Karpas-422 (cell line): ENCODE data around the gene NBPF1. TPM values are rescaled to one million over a fixed set of nuclear protein-coding genes. Genes with fewer than 3 reads are reported as not detected.
"Not testable (repeated sequence)": the region's sequence is repeated elsewhere in the genome, so short reads cannot be mapped to it uniquely, and the experiment has no call there.

Experiments
- DNase-seq: peaks from one replicate; pipeline ENCODE4 v3.0.0-alpha.2; 2015
- H2AFZ ChIP-seq: fragments of 200-600 bp; sonication (generic); 2 replicates; pipeline ENCODE4 v1.6.1; 2014; ENCODE audit warnings: antibody characterized with exemption, low read length, mixed read lengths
- H3K27ac ChIP-seq: fragments of 200-600 bp; sonication (generic); 2 replicates; pipeline ENCODE4 v1.5.1; 2014; ENCODE audit warnings: mild to moderate bottlenecking, low read length, moderate library complexity
- H3K27me3 ChIP-seq: fragments of 200-600 bp; sonication (generic); 2 replicates; pipeline ENCODE4 v1.6.1; 2014; ENCODE audit warnings: low read length, mixed read lengths
- H3K36me3 ChIP-seq: fragments of 200-600 bp; sonication (generic); 2 replicates; pipeline ENCODE4 v1.6.1; 2014; ENCODE audit warnings: low read length, mixed read lengths; ENCODE audit not compliant: insufficient read depth
- H3K4me1 ChIP-seq: fragments of 200-600 bp; sonication (generic); 2 replicates; pipeline ENCODE4 v1.6.1; 2014; ENCODE audit warnings: mild to moderate bottlenecking, low read length, mixed read lengths
- H3K4me2 ChIP-seq: fragments of 200-600 bp; sonication (generic); 2 replicates; pipeline ENCODE4 v1.6.1; 2014; ENCODE audit warnings: low read length, low read depth, mild to moderate bottlenecking; ENCODE audit not compliant: poor library complexity, severe bottlenecking
- H3K4me3 ChIP-seq: fragments of 200-600 bp; sonication (generic); 2 replicates; pipeline ENCODE4 v1.5.1; 2014; ENCODE audit warnings: mild to moderate bottlenecking, antibody characterized with exemption, low read length, mixed read lengths
- H3K79me2 ChIP-seq: fragments of 200-600 bp; sonication (generic); 2 replicates; pipeline ENCODE4 v1.6.1; 2014; ENCODE audit warnings: mild to moderate bottlenecking, low read length, mixed read lengths
- H3K9ac ChIP-seq: fragments of 200-600 bp; sonication (generic); 2 replicates; pipeline ENCODE4 v1.6.0; 2014; ENCODE audit warnings: low read length
- H3K9me2 ChIP-seq: fragments of 200-600 bp; sonication (generic), shearing (Covaris generic); replicated peaks from 2 replicates; pipeline ENCODE4 v1.6.0; 2014; ENCODE audit warnings: mild to moderate bottlenecking, low read length, moderate library complexity; ENCODE audit not compliant: insufficient read depth
- H3K9me3 ChIP-seq: fragments of 300-700, 200-600 bp; sonication (generic); 2 replicates; pipeline ENCODE4 v1.6.1; 2014; ENCODE audit warnings: low read length, mixed read lengths
- H4K20me1 ChIP-seq: fragments of 200-600 bp; sonication (generic); 2 replicates; pipeline ENCODE4 v1.6.1; 2014; ENCODE audit warnings: mild to moderate bottlenecking, antibody characterized with exemption, low read length, low read depth; ENCODE audit not compliant: insufficient read depth
- total RNA-seq: library from RNA; depleted of rRNA; stranded (reverse); fragments of >200 nt; shearing (Covaris generic); gene quantifications from 2 replicates; pipeline ENCODE4 v1.2.3, GENCODE V29; 2014; ENCODE audit warnings: low replicate concordance

NBPF1 gene
- total RNA-seq, 1 experiment from 2014 or later, result 18.4 TPM

DNA sequence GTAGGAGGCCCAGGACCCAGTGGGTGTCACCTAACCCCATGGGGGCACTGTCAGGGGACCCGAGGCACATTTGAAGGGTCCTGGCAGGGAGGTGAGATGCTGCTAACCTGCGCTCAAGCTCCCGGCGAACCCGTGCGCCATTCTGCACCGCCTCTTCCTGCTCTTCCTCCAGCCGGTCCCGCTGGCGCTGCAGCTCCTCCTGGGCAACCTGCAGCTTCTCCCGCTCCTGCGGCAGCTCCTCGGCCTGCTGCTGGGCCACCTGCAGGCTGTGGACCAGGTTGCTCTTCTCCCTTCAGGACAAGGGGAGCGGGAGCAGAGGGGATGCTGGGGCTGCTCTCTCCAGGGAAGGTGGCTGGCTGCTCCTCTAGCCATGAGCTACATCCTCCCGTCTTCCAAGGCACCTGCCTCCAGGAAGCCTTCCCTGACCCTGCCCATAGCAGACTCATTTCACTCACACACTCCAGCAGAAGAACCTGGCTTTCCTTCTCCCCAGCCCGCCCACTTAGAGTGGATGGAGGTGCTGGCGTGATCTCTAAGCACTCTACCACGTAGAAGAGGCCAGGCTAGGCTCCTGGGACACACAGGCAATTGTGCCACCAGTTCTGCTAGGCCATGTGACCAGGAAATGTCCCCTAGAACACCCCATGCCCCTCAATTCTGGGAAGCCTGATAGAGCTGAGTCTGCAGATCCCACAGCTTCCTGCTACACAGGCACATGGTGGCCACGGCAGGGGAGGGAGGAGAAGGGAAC lies 15.2 kb upstream of the NBPF1 start:
- H3K4me2 ChIP-seq, result no peak overlapping the region
- no peaks in the 10 kb centered on the region for H3K9me2 ChIP-seq
- peaks cover 10% of the 10 kb centered on the region for H3K4me1 ChIP-seq
- no peak overlapping the region for H3K27ac ChIP-seq
- H3K36me3 ChIP-seq, result no peaks in the 10 kb centered on the region
- no peaks in the 10 kb centered on the region for H3K9me3 ChIP-seq
- no peak overlapping the region for H2AFZ ChIP-seq
- DNase-seq, result no peak
- H3K4me3 ChIP-seq, result no peak overlapping the region
- no peaks in the 10 kb centered on the region for H4K20me1 ChIP-seq
- no peaks in the 10 kb centered on the region for H3K79me2 ChIP-seq
- H3K27me3 ChIP-seq, result no peaks in the 10 kb centered on the region
- H3K9ac ChIP-seq, result no peak overlapping the region

DNA sequence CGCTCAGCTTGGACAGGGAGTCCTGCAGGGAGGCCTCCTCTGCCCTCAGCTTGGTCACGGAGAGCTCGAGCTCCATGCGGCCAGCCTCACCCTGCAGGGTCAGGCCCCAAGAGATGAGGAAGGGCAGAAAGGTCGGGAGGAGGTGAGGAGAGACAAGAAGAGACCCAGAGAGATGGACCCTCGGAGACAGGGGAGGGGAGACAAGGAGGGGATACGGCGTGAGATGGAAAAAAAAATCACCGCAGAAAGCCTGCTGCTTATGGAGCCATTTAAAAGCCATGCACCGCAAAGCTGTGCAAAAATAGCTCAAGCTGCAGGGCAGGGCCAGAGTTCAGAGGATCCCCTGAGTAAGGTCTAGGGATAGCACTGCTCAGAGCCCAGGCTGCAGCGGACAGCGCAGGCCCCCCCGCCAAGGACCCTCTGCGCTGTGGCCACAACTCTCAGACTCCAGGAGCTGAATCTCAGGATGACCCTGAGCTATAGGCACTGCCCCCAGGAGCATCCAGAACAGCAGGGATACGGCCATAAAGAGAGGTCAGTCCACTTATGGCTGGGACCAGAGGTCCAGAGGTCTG lies 13.1 kb upstream of the NBPF1 start:
- not testable (repeated sequence) for H3K36me3 ChIP-seq, H3K4me2 ChIP-seq, H3K4me1 ChIP-seq, H3K79me2 ChIP-seq, H4K20me1 ChIP-seq, H3K9me2 ChIP-seq, DNase-seq, H3K27ac ChIP-seq, H3K4me3 ChIP-seq, H3K27me3 ChIP-seq, H3K9ac ChIP-seq, H2AFZ ChIP-seq, H3K9me3 ChIP-seq

DNA sequence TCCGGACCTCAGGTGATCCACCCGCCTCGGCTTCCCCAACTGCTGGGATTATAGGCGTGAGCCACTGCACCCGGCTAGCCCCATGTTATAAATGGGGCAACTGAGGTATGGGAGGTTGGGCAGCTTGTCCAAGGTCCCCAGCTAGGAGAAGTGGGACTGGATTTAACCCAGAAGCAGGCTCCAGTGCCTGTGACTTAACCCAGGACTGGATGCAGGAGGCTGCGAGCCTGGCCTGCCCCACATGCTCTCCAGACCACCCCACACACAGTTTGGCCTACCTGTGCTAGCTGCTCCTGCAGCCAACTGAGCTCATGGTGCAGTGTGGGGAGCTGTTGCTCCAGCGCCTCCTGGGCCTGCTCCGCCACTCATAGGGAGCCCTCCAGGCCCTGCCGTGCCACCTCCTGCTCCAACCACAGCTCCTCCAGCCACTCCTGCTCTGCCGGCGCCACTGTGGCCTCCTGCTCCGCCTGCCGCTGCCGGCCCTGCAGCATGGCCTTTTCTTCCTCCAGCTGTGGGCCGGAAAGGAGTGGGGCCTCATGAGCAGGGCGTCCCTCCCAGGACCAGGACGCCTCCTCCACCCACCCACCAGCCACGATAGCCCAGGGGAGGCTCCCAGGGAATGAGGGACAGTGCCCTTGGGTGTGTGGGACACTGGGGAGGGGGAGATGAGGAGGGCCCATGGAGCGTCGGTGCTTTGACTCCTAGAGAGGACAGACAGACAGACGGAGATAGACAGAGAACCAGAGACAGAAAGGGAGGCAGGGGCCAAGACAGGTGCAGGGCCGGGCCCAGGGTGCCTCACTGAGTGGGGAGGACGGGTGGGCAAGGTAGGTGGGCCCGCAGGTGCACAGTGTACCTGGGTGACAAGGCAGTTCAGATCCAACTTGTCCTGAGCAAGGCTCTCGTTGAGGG lies 12.4 kb upstream of the NBPF1 start:
- peaks cover 10% of the 10 kb centered on the region for H3K4me1 ChIP-seq
- H3K79me2 ChIP-seq, result no peaks in the 10 kb centered on the region
- H3K9ac ChIP-seq, result no peak overlapping the region
- H3K4me3 ChIP-seq, result no peak overlapping the region
- H3K9me2 ChIP-seq, result no peaks in the 10 kb centered on the region
- H3K36me3 ChIP-seq, result no peaks in the 10 kb centered on the region
- no peak overlapping the region for H3K27ac ChIP-seq
- H2AFZ ChIP-seq, result no peak overlapping the region
- DNase-seq, result no peak
- no peaks in the 10 kb centered on the region for H3K27me3 ChIP-seq
- H3K9me3 ChIP-seq, result no peaks in the 10 kb centered on the region
- H4K20me1 ChIP-seq, result no peaks in the 10 kb centered on the region
- no peak overlapping the region for H3K4me2 ChIP-seq

DNA sequence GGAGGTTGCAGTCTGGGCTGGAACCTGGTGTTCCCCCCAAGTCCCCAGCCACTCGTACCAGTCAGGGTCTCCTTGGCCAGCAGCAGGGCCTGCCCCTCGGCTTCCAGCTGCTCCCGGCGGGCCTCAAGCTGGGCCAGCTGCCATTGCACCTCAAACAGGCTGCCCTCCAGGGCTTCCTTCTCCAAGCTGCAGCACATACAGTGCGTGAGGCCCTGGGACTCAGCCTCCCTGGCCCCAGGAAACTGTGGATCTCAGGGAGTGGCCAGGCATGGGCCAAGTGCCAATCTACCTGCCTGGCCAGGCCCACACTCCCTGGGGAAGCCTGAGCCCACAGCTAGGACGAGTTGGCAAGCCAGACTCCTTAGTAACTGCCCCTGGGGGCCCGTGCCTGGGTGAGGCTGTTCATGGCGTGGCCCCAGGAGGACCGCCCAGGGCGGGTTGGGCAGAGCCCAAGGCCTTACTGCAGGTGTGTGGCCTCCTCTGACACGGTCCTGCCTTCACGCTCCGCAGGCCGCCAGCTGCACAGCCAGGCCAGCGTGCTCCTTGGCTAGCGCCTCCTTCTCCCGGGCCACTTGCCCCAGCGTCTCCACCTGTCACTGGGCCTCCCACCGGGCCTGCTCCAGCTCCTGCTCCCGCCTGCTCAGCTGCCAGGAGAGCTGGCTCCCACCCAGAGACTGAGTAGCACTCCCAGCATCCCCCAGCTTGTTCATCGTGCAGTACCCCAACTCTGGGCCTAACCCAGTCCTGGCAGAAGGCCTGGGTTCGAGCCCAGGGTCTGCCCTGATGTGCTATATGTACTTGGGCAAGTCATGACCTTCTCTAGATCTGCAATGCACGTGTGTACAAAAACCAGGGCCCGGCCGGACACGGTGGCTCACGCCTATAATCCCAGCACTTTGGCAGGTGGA lies 10.7 kb upstream of the NBPF1 start:
- peak overlapping the region; percentile 47 for H3K27ac ChIP-seq
- H3K9ac ChIP-seq, result peak overlapping the region; percentile 6; the same call in 1 of the 2 replicates
- not testable (repeated sequence) for H3K4me2 ChIP-seq, H4K20me1 ChIP-seq, H2AFZ ChIP-seq, H3K27me3 ChIP-seq, H3K36me3 ChIP-seq, H3K9me3 ChIP-seq, H3K4me1 ChIP-seq, H3K9me2 ChIP-seq, H3K79me2 ChIP-seq, H3K4me3 ChIP-seq
- peak; percentile 78 for DNase-seq

DNA sequence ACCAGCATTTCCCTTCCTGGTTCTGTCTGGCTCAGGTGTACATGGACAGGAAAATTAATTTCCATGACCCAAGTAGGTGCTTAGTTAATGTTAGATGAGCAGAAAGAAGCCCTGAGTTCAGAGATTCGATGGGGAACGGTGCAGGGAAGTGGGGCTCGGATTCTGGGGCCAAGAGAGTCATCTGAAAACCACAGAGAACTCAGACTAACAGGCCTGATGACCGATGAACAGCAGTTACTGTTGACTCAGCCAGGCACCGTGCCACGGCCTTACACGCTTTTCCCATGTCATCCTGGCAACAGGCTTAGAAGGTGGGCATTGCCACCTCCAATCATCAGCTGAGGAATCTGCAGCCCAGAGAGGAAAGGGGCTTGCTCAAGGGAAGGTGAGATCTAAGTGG lies 10.0 kb upstream of the NBPF1 start:
- H3K4me2 ChIP-seq, H3K9me3 ChIP-seq, H3K79me2 ChIP-seq, H3K9ac ChIP-seq, H4K20me1 ChIP-seq, H3K9me2 ChIP-seq, H3K4me1 ChIP-seq, H3K4me3 ChIP-seq, DNase-seq, H3K36me3 ChIP-seq, H2AFZ ChIP-seq, H3K27me3 ChIP-seq, H3K27ac ChIP-seq: not testable (repeated sequence)

DNA sequence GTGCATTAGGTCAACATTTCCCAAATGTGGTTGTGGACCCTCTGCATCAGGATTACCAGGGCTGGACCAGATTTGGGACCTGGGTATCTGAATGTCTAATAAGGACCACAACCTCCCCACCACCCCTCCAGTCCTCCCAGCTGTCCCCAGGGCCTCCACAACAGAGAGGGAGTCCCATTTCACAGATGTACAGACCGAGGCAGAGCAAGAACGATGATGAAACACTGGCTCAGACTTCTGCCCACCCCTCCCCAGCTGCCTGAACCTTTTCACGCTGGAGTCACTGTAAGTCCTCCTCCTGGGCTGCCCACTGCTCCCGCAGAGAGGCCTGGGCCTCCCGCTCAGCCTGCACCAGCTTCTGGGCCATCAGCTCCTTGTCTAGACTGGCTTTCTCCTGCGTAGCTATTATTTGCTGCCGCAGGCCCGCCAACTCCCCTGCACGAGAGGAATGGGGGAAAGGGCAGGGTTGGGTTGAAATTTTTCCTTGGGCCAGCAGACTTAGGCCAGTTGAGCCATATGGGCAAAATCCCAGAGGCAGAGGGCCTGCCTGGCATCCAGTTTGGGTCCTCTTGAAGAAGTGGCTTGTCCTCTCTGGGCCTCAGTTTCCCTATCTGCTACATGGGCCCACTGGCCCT lies 8.4 kb upstream of the NBPF1 start:
- DNase-seq, H3K36me3 ChIP-seq, H3K79me2 ChIP-seq, H3K4me3 ChIP-seq, H3K27ac ChIP-seq, H4K20me1 ChIP-seq, H3K9me2 ChIP-seq, H3K9ac ChIP-seq, H3K4me1 ChIP-seq, H3K4me2 ChIP-seq, H3K9me3 ChIP-seq, H2AFZ ChIP-seq, H3K27me3 ChIP-seq: not testable (repeated sequence)

DNA sequence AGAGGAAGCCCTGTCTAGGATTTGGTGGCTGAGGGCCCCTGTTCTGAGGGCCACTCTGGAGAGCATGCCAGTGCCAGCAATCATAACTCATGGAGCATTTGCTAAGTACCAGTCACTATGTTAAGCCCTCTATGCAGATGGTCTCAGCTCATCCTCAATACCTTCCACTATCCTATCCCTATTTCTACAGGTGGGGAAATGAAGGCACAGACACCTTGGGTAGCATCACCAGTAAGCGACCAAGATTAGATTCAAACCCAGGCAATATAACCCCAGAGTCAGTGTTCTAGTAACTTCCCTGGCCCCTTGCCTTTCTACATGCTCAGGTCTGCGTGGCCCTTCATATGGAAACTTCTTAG lies 7.9 kb upstream of the NBPF1 start:
- H4K20me1 ChIP-seq, result no peaks in the 10 kb centered on the region
- H3K27ac ChIP-seq, result no peak overlapping the region
- H3K9me3 ChIP-seq, result no peaks in the 10 kb centered on the region
- H2AFZ ChIP-seq, result no peak overlapping the region
- H3K79me2 ChIP-seq, result no peaks in the 10 kb centered on the region
- H3K4me1 ChIP-seq, result peaks cover 10% of the 10 kb centered on the region
- no peak for DNase-seq
- H3K9ac ChIP-seq, result no peak overlapping the region
- H3K27me3 ChIP-seq, result no peaks in the 10 kb centered on the region
- no peak overlapping the region for H3K4me2 ChIP-seq
- H3K36me3 ChIP-seq, result no peaks in the 10 kb centered on the region
- H3K9me2 ChIP-seq, result no peaks in the 10 kb centered on the region
- H3K4me3 ChIP-seq, result no peak overlapping the region
